Endothelial cell of umbilical vein (primary cell): ENCODE data around the gene KLRK1. TPM values are rescaled to one million over a fixed set of nuclear protein-coding genes. Genes with fewer than 3 reads are reported as not detected.
A peak's percentile ranks its signal among the peaks of the same experiment; 100 is the strongest.

ENCODE experiments used
- BruUV-seq: library from RNA; stranded (reverse); fragments of 400-500 nt; replicated peaks from 2 replicates; lab custom pipeline; 2021; lab: Mats Ljungman, UMichigan
- CTCF ChIA-PET: fragments of 300-600, 350-600 bp; sonication (Branson Sonifier 250); formaldehyde crosslinking; loops from one replicate; lab custom pipeline; 2021; ENCODE audit warnings: antibody characterized with exemption, inconsistent platforms; lab: Charles Lee
- POLR2A ChIA-PET: fragments of 300-600, 350-600 bp; sonication (Branson Sonifier 250); formaldehyde crosslinking; loops from one replicate; lab custom pipeline; 2021; ENCODE audit warnings: antibody characterized with exemption, inconsistent platforms; lab: Charles Lee
- DNase-seq: peaks from one replicate; pipeline ENCODE4 v3.0.0-alpha.2; 2011; ENCODE audit warnings: low read depth, low spot score
- FAIRE-seq: peaks from 2 replicates; lab custom pipeline; 2011; peaks lifted over from hg19 to GRCh38; lab: Jason Lieb, UNC
- H2AFZ ChIP-seq: 2 replicates; pipeline ENCODE4 v1.6.0; 2012; ENCODE audit warnings: low read depth, low read length, control low read depth, inconsistent platforms
- H3K27ac ChIP-seq: 2 replicates; pipeline ENCODE4 v1.5.1; 2011; ENCODE audit warnings: low read depth, mild to moderate bottlenecking, control low read depth, low read length, moderate library complexity; ENCODE audit not compliant: insufficient read depth
- H3K27me3 ChIP-seq, 2 experiments: 2 replicates each; pipeline versions ENCODE4 v1.6.0 to v1.6.1; 2011; ENCODE audit warnings: low read length in 2 of 2, mixed read lengths in 1 of 2; ENCODE audit not compliant: control insufficient read depth in 2 of 2, insufficient read depth in 2 of 2
- H3K36me3 ChIP-seq, 2 experiments: 2 replicates in 1 of 2; 3 replicates in 1 of 2; pipeline ENCODE4 v1.5.1; 2011; ENCODE audit warnings: low read length in 2 of 2, mild to moderate bottlenecking in 1 of 2, moderate library complexity in 1 of 2; ENCODE audit not compliant: control insufficient read depth in 2 of 2, insufficient read depth in 2 of 2; ENCODE audit errors: extremely low read depth in 1 of 2
- H3K4me1 ChIP-seq: 3 replicates; pipeline ENCODE4 v1.5.1; 2011; ENCODE audit warnings: mild to moderate bottlenecking, low read length; ENCODE audit not compliant: control insufficient read depth, insufficient read depth; ENCODE audit errors: extremely low read depth
- H3K4me2 ChIP-seq: 2 replicates; pipeline ENCODE4 v1.6.1; 2011; ENCODE audit warnings: low read length, control low read depth, mixed read lengths; ENCODE audit not compliant: insufficient read depth
- H3K4me3 ChIP-seq, 3 experiments: fragments of 200-600 bp in 1 of 3; sonication (generic), shearing (Covaris generic) in 1 of 3; replicated peaks in 1 of 3; 2 replicates each; pipeline ENCODE4 v1.5.1; 2011 to 2016; ENCODE audit warnings: control low read depth in 3 of 3, low read length in 3 of 3, mild to moderate bottlenecking in 2 of 3, inconsistent platforms in 1 of 3, low read depth in 1 of 3, moderate library complexity in 1 of 3; ENCODE audit not compliant: insufficient read depth in 1 of 3
- H3K79me2 ChIP-seq: 2 replicates; pipeline ENCODE4 v1.6.0; 2012; ENCODE audit warnings: low read length, inconsistent platforms; ENCODE audit not compliant: control insufficient read depth, insufficient read depth
- H3K9ac ChIP-seq: replicated peaks from 2 replicates; pipeline ENCODE3; 2011; ENCODE audit warnings: low read length, control low read depth; ENCODE audit not compliant: insufficient read depth; ENCODE audit errors: extremely low read depth
- H3K9me1 ChIP-seq: replicated peaks from 3 replicates; pipeline ENCODE4 v1.6.0; 2011; ENCODE audit warnings: mild to moderate bottlenecking, low read length; ENCODE audit not compliant: control insufficient read depth, insufficient read depth; ENCODE audit errors: extremely low read depth
- H3K9me3 ChIP-seq: replicated peaks from 2 replicates; pipeline ENCODE4 v1.5.1; 2012; ENCODE audit warnings: low read length, inconsistent platforms; ENCODE audit not compliant: control insufficient read depth, insufficient read depth
- H4K20me1 ChIP-seq: replicated peaks from 2 replicates; pipeline ENCODE3; 2011; ENCODE audit warnings: mild to moderate bottlenecking, low read length; ENCODE audit not compliant: control insufficient read depth, insufficient read depth; ENCODE audit errors: extremely low read depth
- EZH2 ChIP-seq: IDR thresholded peaks from 2 replicates; pipeline ENCODE4 v1.6.1; 2012; ENCODE audit warnings: borderline replicate concordance, low read depth, mild to moderate bottlenecking, moderate library complexity, low read length, inconsistent platforms; ENCODE audit not compliant: severe bottlenecking
- FOS ChIP-seq: IDR thresholded peaks from 2 replicates; pipeline ENCODE4 v1.6.1; 2011; ENCODE audit warnings: mild to moderate bottlenecking, low read length, moderate library complexity, borderline replicate concordance; ENCODE audit not compliant: insufficient read depth
- GATA2 ChIP-seq: IDR thresholded peaks from 2 replicates; pipeline ENCODE4 v1.7.0; 2011; ENCODE audit warnings: low read depth, mild to moderate bottlenecking, moderate library complexity, mixed read lengths, low read length; ENCODE audit not compliant: insufficient read length, insufficient read depth
- JUN ChIP-seq: IDR thresholded peaks from 2 replicates; pipeline ENCODE4 v1.6.1; 2011; ENCODE audit warnings: borderline replicate concordance, low read depth; ENCODE audit not compliant: insufficient read length, insufficient read depth
- MAX ChIP-seq: IDR thresholded peaks from 2 replicates; pipeline ENCODE4 v1.6.1; 2011; ENCODE audit not compliant: insufficient read depth, insufficient read length
- MYC ChIP-seq: IDR thresholded peaks from one replicate; pipeline ENCODE4 v1.6.1; 2011; ENCODE audit warnings: mild to moderate bottlenecking, low read depth, low read length
- POLR2A ChIP-seq: IDR thresholded peaks from 2 replicates; pipeline ENCODE4 v1.6.1; 2012; ENCODE audit warnings: low read depth, mild to moderate bottlenecking, control low read depth, low read length
- POLR2AphosphoS5 ChIP-seq: IDR thresholded peaks from 2 replicates; pipeline ENCODE4 v1.6.1; 2012; ENCODE audit warnings: low read depth, mild to moderate bottlenecking, control low read depth, low read length, moderate library complexity; ENCODE audit not compliant: insufficient read depth
- dilution Hi-C: fragments of 300-500 bp; cut with MboI; formaldehyde crosslinking; loops from one replicate; pipeline ENCODE4 v1.15.0; 2019; ENCODE audit warnings: low sequenced_read_pairs; ENCODE audit not compliant: extremely low pct_ligation_motif_present
- intact Hi-C: fragments of 100-400 bp; cut with micrococcal nuclease; formaldehyde crosslinking; loops from one replicate; pipeline ENCODE4 v1.10.0; 2022
- polyA plus RNA-seq, 4 experiments: library from polyadenylated mRNA; depleted of rRNA in 3 of 4; stranded (reverse) in 3 of 4; unstranded in 1 of 4; fragments of >200 nt; gene quantifications; 2 replicates each; pipeline versions ENCODE4 v1.2.1 to v1.2.3, GENCODE V29; 2011 to 2012; ENCODE audit warnings: missing spikeins in 1 of 4
- total RNA-seq: library from RNA; stranded (reverse); gene quantifications from 2 replicates; pipeline ENCODE4 v1.2.3, GENCODE V29; 2021
- TF ChIP-seq, protein P1 (sequence below), 2 donors: IDR thresholded peaks; 1 replicate in 1 of 2; 2 replicates in 1 of 2; pipeline ENCODE4 v1.5.1; 2011; ENCODE audit warnings: low read length in 2 of 2, mild to moderate bottlenecking in 2 of 2, moderate library complexity in 2 of 2, control low read depth in 1 of 2, inconsistent platforms in 1 of 2, low read depth in 1 of 2; ENCODE audit not compliant: insufficient read depth in 1 of 2; ENCODE audit errors: extremely low read depth in 1 of 2

KLRK1 gene
- total and polyA plus RNA-seq, 2 donors (not counting 3 experiments of a cell fraction or from before 2014, with no cell fraction given): not detected

GRCh38 chr12:10363914-10364814 is 25.7 kb downstream of the KLRK1 start:
- CTCF ChIA-PET: interaction anchor here (0.9 to 3.2 kb wide), 7 partner anchors 10 to 613 kb away, joined by 3 to 18 read pairs (median 5); no protein-coding TSS in a partner anchor
- H3K9ac ChIP-seq: peak overlapping the region; percentile 81
- H2AFZ ChIP-seq: peak overlapping the region; percentile 99
- no peaks in the 10 kb centered on the region for H3K9me1 ChIP-seq
- peak; percentile 77 for DNase-seq
- peak overlapping the region; percentile 77 for H3K27ac ChIP-seq
- H3K9me3 ChIP-seq: no peaks in the 10 kb centered on the region
- dilution Hi-C loops: no loop called here
- no peaks in the 10 kb centered on the region for H4K20me1 ChIP-seq
- H3K27me3 ChIP-seq: no peaks in the 10 kb centered on the region
- no peak for TF ChIP-seq POLR2A
- no peak for TF ChIP-seq JUN
- TF ChIP-seq FOS: no peak
- no peak for TF ChIP-seq MYC
- no peak for TF ChIP-seq EZH2
- TF ChIP-seq, protein P1, sequence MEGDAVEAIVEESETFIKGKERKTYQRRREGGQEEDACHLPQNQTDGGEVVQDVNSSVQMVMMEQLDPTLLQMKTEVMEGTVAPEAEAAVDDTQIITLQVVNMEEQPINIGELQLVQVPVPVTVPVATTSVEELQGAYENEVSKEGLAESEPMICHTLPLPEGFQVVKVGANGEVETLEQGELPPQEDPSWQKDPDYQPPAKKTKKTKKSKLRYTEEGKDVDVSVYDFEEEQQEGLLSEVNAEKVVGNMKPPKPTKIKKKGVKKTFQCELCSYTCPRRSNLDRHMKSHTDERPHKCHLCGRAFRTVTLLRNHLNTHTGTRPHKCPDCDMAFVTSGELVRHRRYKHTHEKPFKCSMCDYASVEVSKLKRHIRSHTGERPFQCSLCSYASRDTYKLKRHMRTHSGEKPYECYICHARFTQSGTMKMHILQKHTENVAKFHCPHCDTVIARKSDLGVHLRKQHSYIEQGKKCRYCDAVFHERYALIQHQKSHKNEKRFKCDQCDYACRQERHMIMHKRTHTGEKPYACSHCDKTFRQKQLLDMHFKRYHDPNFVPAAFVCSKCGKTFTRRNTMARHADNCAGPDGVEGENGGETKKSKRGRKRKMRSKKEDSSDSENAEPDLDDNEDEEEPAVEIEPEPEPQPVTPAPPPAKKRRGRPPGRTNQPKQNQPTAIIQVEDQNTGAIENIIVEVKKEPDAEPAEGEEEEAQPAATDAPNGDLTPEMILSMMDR (IDR thresholded peaks at IDR 0.05; ENCODE audit: extremely low read depth in 1 of 2, insufficient read depth in 1 of 2, low read depth in 1 of 2, low read length in 2 of 2): no peak
- no peak for TF ChIP-seq GATA2
- no peak for TF ChIP-seq POLR2AphosphoS5
- no peak for TF ChIP-seq MAX
- TSS peak; percentile 85 for BruUV-seq
- peak; percentile 46 for FAIRE-seq
- H3K4me2 ChIP-seq: peak overlapping the region; percentile 93
- intact Hi-C loops: loop anchor here (1.0 to 10.0 kb wide), 3 partner anchors 23 to 359 kb away; partner anchors contain the start of genes CLEC12B and YBX3
- peak overlapping the region; percentile 62 to 93 (median 78) for H3K4me3 ChIP-seq
- no peaks in the 10 kb centered on the region for H3K36me3 ChIP-seq
- H3K4me1 ChIP-seq: peaks cover 26% of the 10 kb centered on the region
- POLR2A ChIA-PET: no interaction called here
- H3K79me2 ChIP-seq: no peaks in the 10 kb centered on the region
